ENCODE data around the gene FAM43A. TPM values are rescaled to one million over a fixed set of nuclear protein-coding genes. Genes with fewer than 3 reads are reported as not detected.

Gene FAM43A
- total and polyA plus RNA-seq, 9 of the 15 experiments (the other 6 are each of a cell fraction or from before 2014, with no cell fraction given): 0.03 to 1.2 (median 0.21) TPM

DNA sequence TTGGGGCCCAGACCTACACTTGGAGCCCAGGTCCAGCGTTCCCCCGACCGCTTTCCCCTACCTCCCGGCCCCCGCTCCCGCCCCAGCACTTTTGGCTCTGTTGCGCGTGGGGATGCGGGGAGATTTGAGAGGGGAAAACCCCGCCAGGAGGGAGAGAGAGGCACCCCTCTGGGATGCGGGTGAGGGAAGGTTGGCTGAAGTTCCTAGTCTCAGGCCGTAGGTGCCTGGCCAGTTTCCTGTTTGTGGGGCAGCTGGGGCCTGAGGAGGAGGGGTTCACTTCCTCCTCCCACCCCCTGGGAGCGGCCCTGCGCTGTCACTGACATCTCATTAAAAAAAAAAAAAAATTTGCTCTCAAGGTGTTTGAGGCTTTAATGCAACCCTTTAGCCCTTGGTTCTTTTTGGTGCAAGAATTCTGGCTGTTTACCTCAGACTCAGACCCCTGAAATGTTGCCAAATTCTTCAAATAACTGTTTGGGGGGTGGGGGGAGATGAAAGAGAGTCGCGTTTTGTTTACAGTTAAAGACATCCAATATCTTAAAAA is 2.6 kb downstream of the FAM43A start:
- Histone ChIP-seq H3K9me3 (replicated peaks; ENCODE audit: control insufficient read depth, insufficient read depth, low read depth, low read length) (no peaks in the 10 kb centered on the region), H3K79me2 (ENCODE audit: control insufficient read depth, insufficient read depth, low read length) (no peaks in the 10 kb centered on the region), H3K27ac (ENCODE audit: extremely low read depth, low read depth, low read length) (no peak overlapping the region), H2AFZ (ENCODE audit: low read depth, low read length) (no peak overlapping the region), H3K9me1 (ENCODE audit: control insufficient read depth, insufficient read depth, low read length) (no peaks in the 10 kb centered on the region), H3K4me3 (no peak overlapping the region), H3K27me3 (ENCODE audit: control insufficient read depth in 2 of 2, insufficient read depth in 2 of 2, low read length in 2 of 2) (peaks cover 0 to 37% of the 10 kb centered on the region in 2 experiments; a peak in 3 of 5 replicates), H3K4me2 (ENCODE audit: insufficient read depth, low read length) (no peak overlapping the region), H3K9ac (ENCODE audit: insufficient read depth in 1 of 2, low read depth in 2 of 2, low read length in 2 of 2) (no peak overlapping the region), H4K20me1 (replicated peaks; ENCODE audit: control insufficient read depth, insufficient read depth, low read length) (no peaks in the 10 kb centered on the region), H3K36me3 (ENCODE audit: control insufficient read depth, insufficient read depth, low read length) (no peaks in the 10 kb centered on the region), H3K4me1 (replicated peaks in 1 of 2; ENCODE audit: control insufficient read depth in 2 of 2, insufficient read depth in 2 of 2, low read length in 2 of 2) (peaks cover 0 to 18% of the 10 kb centered on the region in 2 experiments; a peak in 3 of 5 replicates)
- in situ Hi-C loops (cut with MboI) (loop anchor here (10.0 kb wide), 2 partner anchors 417 to 837 kb away; no protein-coding TSS in a partner anchor), intact Hi-C loops (cut with micrococcal nuclease) (loop anchor here (10.0 kb wide), 1 partner anchor 267 kb away; no protein-coding TSS in a partner anchor)
- ATAC-seq: no peak
- ChIA-PET CTCF (ENCODE audit: low intra/inter-chr PET ratio) (no interaction called here), POLR2A (no interaction called here)
- BruUV-seq (replicated peaks): no TSS peak
- TF ChIP-seq SMARCE1 (IDR thresholded peaks at IDR 0.05): no peak
- no peak for TF ChIP-seq PTRF (tag; IDR thresholded peaks at IDR 0.05)
- TF ChIP-seq ZNF384 (IDR thresholded peaks at IDR 0.05; ENCODE audit: low read depth, low read length): peak; percentile 42; the same call in 1 of the 2 replicates
- DNase-seq (ENCODE audit: extremely low read depth in 1 of 4, low spot score in 3 of 4): no peak
- WGBS (ENCODE audit: insufficient coverage, low coverage, missing lambda C conversion rate): 61% methylated on average over 12 of the region's 16 CpGs
- FAIRE-seq: no peak

DNA sequence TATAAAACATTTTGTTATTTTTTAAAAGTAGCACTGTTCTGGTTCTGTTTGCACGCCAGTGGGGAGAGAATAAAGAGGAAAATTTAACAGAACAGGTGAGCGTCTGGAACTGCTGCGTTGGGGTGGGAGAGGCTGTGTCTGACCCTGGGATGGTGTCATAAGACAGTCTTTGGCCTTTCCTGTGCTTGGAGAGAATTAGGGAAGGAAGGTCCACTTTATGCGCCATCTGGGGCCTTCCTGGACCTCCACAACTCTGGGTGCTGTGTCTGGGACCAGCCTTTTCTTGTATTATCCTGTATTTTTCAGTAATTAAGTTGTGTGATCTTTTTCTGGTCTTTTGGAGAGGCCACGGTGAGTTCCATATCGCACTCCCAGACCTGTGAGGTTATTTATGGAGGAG is 3.3 kb downstream of the FAM43A start:
- no peaks in the 10 kb centered on the region for H3K9me1 ChIP-seq (ENCODE audit: control insufficient read depth, insufficient read depth, low read length)
- no TSS peak for BruUV-seq (replicated peaks)
- in situ Hi-C loops (cut with MboI): loop anchor here (10.0 kb wide), 2 partner anchors 416 to 836 kb away; no protein-coding TSS in a partner anchor
- FAIRE-seq (no peak), DNase-seq (ENCODE audit: extremely low read depth in 1 of 4, low spot score in 3 of 4) (no peak), ATAC-seq (no peak)
- H3K4me3 ChIP-seq: no peak overlapping the region
- ChIA-PET POLR2A (no interaction called here), CTCF (ENCODE audit: low intra/inter-chr PET ratio) (no interaction called here)
- intact Hi-C loops (cut with micrococcal nuclease): loop anchor here (10.0 kb wide), 1 partner anchor 266 kb away; no protein-coding TSS in a partner anchor
- WGBS (ENCODE audit: insufficient coverage, low coverage, missing lambda C conversion rate): 36% methylated on average over 6 of the region's 6 CpGs
- peaks cover 0 to 37% of the 10 kb centered on the region in 2 experiments; a peak in 3 of 5 replicates for H3K27me3 ChIP-seq (ENCODE audit: control insufficient read depth in 2 of 2, insufficient read depth in 2 of 2, low read length in 2 of 2)
- H2AFZ ChIP-seq (ENCODE audit: low read depth, low read length): no peak overlapping the region
- H4K20me1 ChIP-seq (replicated peaks; ENCODE audit: control insufficient read depth, insufficient read depth, low read length): no peaks in the 10 kb centered on the region
- H3K27ac ChIP-seq (ENCODE audit: extremely low read depth, low read depth, low read length): no peak overlapping the region
- H3K36me3 ChIP-seq (ENCODE audit: control insufficient read depth, insufficient read depth, low read length): no peaks in the 10 kb centered on the region
- no peaks in the 10 kb centered on the region for H3K9me3 ChIP-seq (replicated peaks; ENCODE audit: control insufficient read depth, insufficient read depth, low read depth, low read length)
- H3K4me2 ChIP-seq (ENCODE audit: insufficient read depth, low read length): no peak overlapping the region
- no peaks in the 10 kb centered on the region for H3K79me2 ChIP-seq (ENCODE audit: control insufficient read depth, insufficient read depth, low read length)
- H3K4me1 ChIP-seq (replicated peaks in 1 of 2; ENCODE audit: control insufficient read depth in 2 of 2, insufficient read depth in 2 of 2, low read length in 2 of 2): peaks cover 0 to 16% of the 10 kb centered on the region in 2 experiments; a peak in 3 of 5 replicates
- no peak overlapping the region for H3K9ac ChIP-seq (ENCODE audit: insufficient read depth in 1 of 2, low read depth in 2 of 2, low read length in 2 of 2)
- TF ChIP-seq ZNF174 (CRISPR knock-in tag; IDR thresholded peaks at IDR 0.05) (no peak), ZNF507 (tag; conservative IDR thresholded peaks at IDR 0.05) (no peak), KDM2B (CRISPR knock-in tag; IDR thresholded peaks at IDR 0.05) (no peak), STAT5B (CRISPR knock-in tag; IDR thresholded peaks at IDR 0.05) (no peak), MTF1 (CRISPR knock-in tag; IDR thresholded peaks at IDR 0.05; ENCODE audit: borderline replicate concordance) (no peak), TRIM28 (IDR thresholded peaks at IDR 0.05) (no peak), NBN (IDR thresholded peaks at IDR 0.05; ENCODE audit: low read depth) (no peak), ZNF79 (CRISPR knock-in tag; IDR thresholded peaks at IDR 0.05; ENCODE audit: low read depth) (no peak), ATF1 (CRISPR knock-in tag; IDR thresholded peaks at IDR 0.05) (no peak), ATF1 (tag; IDR thresholded peaks at IDR 0.05) (no peak), BDP1 (IDR thresholded peaks at IDR 0.05; ENCODE audit: insufficient read depth, insufficient read length) (no peak), RHOXF2B (CRISPR knock-in tag; conservative IDR thresholded peaks at IDR 0.05) (no peak), SMARCA4 (IDR thresholded peaks at IDR 0.05) (no peak), POLR2H (tag; IDR thresholded peaks at IDR 0.05; ENCODE audit: low read depth) (no peak), ZFPM2 (CRISPR knock-in tag; IDR thresholded peaks at IDR 0.05) (no peak)
- TF ChIP-seq, protein P1, sequence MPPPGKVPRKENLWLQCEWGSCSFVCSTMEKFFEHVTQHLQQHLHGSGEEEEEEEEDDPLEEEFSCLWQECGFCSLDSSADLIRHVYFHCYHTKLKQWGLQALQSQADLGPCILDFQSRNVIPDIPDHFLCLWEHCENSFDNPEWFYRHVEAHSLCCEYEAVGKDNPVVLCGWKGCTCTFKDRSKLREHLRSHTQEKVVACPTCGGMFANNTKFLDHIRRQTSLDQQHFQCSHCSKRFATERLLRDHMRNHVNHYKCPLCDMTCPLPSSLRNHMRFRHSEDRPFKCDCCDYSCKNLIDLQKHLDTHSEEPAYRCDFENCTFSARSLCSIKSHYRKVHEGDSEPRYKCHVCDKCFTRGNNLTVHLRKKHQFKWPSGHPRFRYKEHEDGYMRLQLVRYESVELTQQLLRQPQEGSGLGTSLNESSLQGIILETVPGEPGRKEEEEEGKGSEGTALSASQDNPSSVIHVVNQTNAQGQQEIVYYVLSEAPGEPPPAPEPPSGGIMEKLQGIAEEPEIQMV (tag; conservative IDR thresholded peaks at IDR 0.05; ENCODE audit: low read depth): no peak

Measured in K562 (cell line).